Measurements from ENCODE around the gene AFG1L.

DNA sequence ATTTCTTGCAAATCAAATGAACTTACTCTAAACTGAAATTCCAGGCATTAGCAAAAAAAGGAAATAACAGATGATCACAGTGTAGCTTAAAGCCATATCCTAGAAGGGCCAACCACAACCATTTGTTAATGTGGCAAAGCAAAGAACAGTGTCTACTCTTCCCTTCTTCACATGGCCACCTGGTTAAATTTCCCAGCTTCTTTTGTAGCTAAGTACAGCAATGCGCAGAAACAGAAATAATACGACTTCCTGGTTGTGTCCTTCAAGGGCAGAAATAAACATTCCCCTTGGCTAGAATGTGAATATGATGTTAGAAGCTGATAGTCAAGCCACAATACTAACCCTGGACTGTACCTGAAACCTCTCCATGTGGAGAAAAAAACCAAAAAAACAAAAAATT lies 43.6 kb upstream of the AFG1L start:
- TF ChIP-seq CTCF (conservative IDR thresholded peaks at IDR 0.05) (no peak), ZFX (IDR thresholded peaks at IDR 0.05) (no peak)

All from C4-2B (cell line).